Measurements from ENCODE around the gene ASAP3. TPM values are rescaled to one million over a fixed set of nuclear protein-coding genes. Genes with fewer than 3 reads are reported as not detected.

ASAP3 gene
- total RNA-seq, 1 donor from 2014 or later = 11.5 TPM

DNA sequence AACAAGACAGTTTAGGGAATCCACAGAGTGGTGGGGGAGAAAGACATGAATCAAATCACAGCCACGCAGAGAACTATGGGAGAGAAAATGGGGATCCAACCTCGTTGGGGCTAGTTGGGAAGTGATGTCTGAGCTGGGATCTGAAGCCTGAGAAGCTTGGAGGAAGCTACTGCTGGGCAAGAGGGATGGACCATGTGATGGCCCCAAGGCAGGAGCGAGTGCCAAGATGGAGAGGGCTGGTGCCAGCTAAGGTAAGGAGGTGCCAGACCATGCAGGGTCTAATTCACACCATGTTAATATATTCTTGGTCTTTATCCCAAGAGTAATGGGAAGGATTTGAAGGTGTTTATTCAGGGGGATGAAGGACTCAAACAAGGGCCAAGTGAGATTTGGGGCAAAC is 41.2 kb downstream of the ASAP3 start:
- TF ChIP-seq, protein P1, sequence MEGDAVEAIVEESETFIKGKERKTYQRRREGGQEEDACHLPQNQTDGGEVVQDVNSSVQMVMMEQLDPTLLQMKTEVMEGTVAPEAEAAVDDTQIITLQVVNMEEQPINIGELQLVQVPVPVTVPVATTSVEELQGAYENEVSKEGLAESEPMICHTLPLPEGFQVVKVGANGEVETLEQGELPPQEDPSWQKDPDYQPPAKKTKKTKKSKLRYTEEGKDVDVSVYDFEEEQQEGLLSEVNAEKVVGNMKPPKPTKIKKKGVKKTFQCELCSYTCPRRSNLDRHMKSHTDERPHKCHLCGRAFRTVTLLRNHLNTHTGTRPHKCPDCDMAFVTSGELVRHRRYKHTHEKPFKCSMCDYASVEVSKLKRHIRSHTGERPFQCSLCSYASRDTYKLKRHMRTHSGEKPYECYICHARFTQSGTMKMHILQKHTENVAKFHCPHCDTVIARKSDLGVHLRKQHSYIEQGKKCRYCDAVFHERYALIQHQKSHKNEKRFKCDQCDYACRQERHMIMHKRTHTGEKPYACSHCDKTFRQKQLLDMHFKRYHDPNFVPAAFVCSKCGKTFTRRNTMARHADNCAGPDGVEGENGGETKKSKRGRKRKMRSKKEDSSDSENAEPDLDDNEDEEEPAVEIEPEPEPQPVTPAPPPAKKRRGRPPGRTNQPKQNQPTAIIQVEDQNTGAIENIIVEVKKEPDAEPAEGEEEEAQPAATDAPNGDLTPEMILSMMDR (conservative IDR thresholded peaks at IDR 0.05; ENCODE audit: low read depth, low read length) = no peak
- no peak for DNase-seq (ENCODE audit: low read depth)
- H3K4me3 ChIP-seq (ENCODE audit: low read depth, low read length) = no peak overlapping the region

DNA sequence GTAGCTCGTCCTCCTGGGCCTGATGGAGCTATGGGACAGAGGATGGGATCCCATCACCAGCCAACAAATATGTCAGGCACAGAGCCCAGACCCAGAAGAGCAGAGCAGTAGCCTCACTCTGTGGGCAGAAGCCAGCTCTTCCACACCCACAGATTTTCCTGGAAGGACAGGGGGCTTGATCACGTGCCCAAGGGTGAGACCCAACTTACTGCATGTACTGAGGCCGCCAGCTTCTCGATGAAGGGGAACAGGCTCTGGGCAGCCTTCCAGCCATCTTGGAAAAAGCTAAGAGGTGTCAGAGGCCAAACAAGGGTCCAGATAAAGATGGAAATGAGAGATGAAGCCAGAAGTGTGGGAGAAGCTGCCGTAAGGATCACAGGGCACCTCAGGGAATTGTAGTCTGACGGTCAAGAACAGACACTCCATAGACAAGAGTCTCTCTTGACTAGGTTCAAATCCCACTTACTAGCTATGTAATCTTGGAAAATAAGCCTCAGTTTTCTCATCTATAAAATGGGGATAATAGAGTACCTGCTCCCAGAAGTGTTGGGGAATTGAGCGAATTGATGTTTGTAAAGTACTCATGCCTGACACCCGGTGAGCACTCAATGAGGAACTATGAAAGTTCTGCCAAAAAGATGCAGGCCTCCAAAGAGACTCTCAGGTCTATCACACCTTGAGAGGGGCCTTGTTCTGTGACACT is 42.4 kb downstream of the ASAP3 start:
- TF ChIP-seq, protein P1 (conservative IDR thresholded peaks at IDR 0.05; ENCODE audit: low read depth, low read length) = no peak
- no peak for DNase-seq (ENCODE audit: low read depth)
- H3K4me3 ChIP-seq (ENCODE audit: low read depth, low read length) = no peak overlapping the region

DNA sequence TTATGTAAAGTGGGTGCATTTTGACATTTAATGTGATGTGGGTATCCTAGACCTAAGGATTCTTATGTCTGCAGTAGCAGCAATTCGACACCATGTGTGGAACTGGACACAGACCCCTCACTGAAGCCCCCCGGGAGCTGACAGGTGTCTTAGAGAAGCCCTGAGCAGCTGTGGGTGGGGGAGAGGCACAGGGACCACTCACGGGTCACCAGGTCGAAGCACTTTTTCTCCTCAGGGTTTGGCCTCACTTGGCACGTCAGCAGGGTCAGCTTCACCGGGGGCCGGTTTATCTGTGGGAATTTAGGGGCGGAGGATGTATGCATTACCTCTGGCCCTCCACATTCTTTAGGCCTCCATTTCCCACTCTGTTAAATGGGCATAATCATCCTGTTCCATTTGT is 45.4 kb downstream of the ASAP3 start:
- DNase-seq (ENCODE audit: low read depth) = no peak
- H3K4me3 ChIP-seq (ENCODE audit: low read depth, low read length) = no peak overlapping the region
- TF ChIP-seq, protein P1 (conservative IDR thresholded peaks at IDR 0.05; ENCODE audit: low read depth, low read length) = no peak

DNA sequence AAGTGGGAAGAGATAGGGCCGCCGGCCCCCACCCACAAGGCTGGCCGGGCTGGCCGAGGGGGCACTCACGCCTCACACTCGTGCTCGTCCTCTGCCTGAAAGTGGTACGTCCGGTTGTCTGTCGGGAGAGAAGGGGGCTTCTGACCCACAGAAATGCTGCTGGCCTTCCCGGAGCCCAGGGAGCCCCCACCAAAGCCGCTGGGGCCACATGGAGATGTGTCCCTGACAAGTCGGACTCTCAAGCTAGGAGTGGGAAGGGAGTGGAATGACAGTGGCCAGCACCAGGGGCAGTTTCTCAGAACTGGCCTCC is 46.7 kb downstream of the ASAP3 start:
- TF ChIP-seq, protein P1 (conservative IDR thresholded peaks at IDR 0.05; ENCODE audit: low read depth, low read length) = no peak
- no peak for DNase-seq (ENCODE audit: low read depth)
- no peak overlapping the region for H3K4me3 ChIP-seq (ENCODE audit: low read depth, low read length)

DNA sequence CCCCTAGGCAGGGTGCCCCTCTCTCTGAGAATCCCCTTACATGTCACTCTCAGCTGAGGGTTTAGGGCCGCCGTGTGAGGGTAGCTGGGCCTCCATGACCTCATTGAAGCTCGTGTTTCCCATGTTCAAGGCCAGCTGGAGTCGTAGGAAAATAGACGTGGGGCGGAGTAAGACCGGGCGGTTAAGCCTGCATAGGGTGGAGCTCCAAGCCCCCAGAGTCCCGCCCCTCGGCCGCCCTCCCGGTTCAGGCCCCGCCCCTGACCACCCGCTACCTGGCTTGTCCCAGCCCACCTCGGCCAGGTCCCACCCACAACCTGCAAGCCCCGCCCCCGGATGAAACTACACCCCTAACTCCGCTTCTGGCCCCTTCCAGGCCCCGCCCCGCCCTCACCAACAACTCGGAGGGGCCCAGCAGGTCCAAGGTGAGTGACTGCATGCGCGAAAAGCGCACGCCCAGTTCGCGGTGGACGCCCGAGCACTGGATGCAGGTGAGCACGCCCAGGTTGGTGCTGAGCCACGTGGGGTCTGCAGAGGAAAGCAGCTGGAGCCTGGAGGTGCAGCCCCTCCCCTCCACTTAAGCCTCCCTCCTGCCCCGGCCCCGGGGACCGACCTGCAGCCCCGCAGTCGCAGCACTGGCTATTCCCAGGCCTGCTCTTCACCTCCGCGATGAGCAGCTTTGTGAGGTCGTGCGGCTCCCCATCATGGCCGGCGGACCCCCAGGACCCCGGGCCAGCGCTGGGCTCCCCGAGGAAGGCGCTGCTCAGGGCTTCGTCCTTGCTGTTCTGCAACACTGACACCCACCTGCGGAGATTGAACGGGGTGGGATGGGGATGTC is 47.2 kb downstream of the ASAP3 start:
- no peak for DNase-seq (ENCODE audit: low read depth)
- TF ChIP-seq, protein P1 (conservative IDR thresholded peaks at IDR 0.05; ENCODE audit: low read depth, low read length) = no peak
- no peak overlapping the region for H3K4me3 ChIP-seq (ENCODE audit: low read depth, low read length)

DNA sequence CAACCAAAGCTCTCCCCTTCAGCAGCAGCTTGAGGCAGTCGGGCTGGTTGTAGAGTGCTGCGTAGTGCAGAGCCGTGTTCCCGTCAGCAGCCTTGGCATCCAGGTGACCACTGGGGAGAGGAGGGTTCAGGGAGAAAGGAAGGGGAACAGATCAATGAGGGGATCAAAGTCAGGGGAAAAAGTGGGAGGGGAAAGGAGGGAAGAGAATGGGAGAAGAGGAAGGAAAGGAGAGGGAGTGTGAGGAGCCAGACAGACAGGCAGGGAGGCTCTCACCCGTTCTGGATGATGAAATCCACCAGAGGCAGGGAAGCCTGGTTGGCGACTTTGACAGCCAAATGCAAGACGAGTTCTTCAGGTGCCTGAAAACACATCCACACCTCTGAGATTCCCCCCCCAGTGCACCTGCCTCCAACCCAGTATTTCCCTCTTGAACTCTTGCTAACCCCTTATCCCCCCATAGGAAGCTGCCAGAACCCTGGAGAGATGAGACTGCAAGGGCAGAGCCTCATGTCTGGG is 49.7 kb downstream of the ASAP3 start:
- no peak overlapping the region for H3K4me3 ChIP-seq (ENCODE audit: low read depth, low read length)
- TF ChIP-seq, protein P1 (conservative IDR thresholded peaks at IDR 0.05; ENCODE audit: low read depth, low read length) = no peak
- no peak for DNase-seq (ENCODE audit: low read depth)

Data from epithelial cell of proximal tubule (primary cell).